Measurements from ENCODE around the gene ATXN7L1.
A peak's percentile ranks its signal among the peaks of the same experiment; 100 is the strongest.
"Not testable (repeated sequence)": the region's sequence is repeated elsewhere in the genome, so short reads cannot be mapped to it uniquely, and the experiment has no call there.

The ATXN7L1 gene

GRCh38 chr7:105617280-105618015 is 259.0 kb downstream of the ATXN7L1 start:
- DNase-seq (no peak), ATAC-seq (replicated peaks) (no peak)
- peaks cover 25% of the 10 kb centered on the region for H3K36me3 Mint-ChIP-seq (ENCODE audit: insufficient read depth)
- H3K27me3 Mint-ChIP-seq, result no peaks in the 10 kb centered on the region
- H3K9me3 Mint-ChIP-seq, result no peaks in the 10 kb centered on the region
- H3K4me1 Mint-ChIP-seq (ENCODE audit: low read depth in 2 of 2), result peaks cover 0 to 4% of the 10 kb centered on the region in 2 donors
- H3K4me3 Mint-ChIP-seq, result no peak overlapping the region
- H3K27ac Mint-ChIP-seq, result no peak overlapping the region

- DNase-seq (no peak), ATAC-seq (replicated peaks) (no peak)
- peaks cover 26% of the 10 kb centered on the region for H3K36me3 Mint-ChIP-seq (ENCODE audit: insufficient read depth)
- peak overlapping the region in 1 of 2 donors; percentile 68 for H3K27ac Mint-ChIP-seq
- H3K4me3 Mint-ChIP-seq, result no peak overlapping the region
- peaks cover 0 to 4% of the 10 kb centered on the region in 2 donors for H3K4me1 Mint-ChIP-seq (ENCODE audit: low read depth in 2 of 2)
- no peaks in the 10 kb centered on the region for H3K27me3 Mint-ChIP-seq
- no peaks in the 10 kb centered on the region for H3K9me3 Mint-ChIP-seq
Measured at GRCh38 chr7:105614341-105614840, 262.0 kb downstream of the ATXN7L1 start.

GRCh38 chr7:105613611-105614330 is 262.6 kb downstream of the ATXN7L1 start:
- Mint-ChIP-seq H3K9me3 (no peaks in the 10 kb centered on the region), H3K4me1 (ENCODE audit: low read depth in 2 of 2) (peaks cover 0 to 4% of the 10 kb centered on the region in 2 donors), H3K4me3 (no peak overlapping the region), H3K36me3 (ENCODE audit: insufficient read depth) (peaks cover 20% of the 10 kb centered on the region), H3K27ac (peak overlapping the region in 1 of 2 donors; percentile 68), H3K27me3 (no peaks in the 10 kb centered on the region)
- DNase-seq (no peak), ATAC-seq (replicated peaks) (no peak)

GRCh38 chr7:105612806-105613205 is 263.6 kb downstream of the ATXN7L1 start:
- Mint-ChIP-seq H3K36me3 (ENCODE audit: insufficient read depth) (peaks cover 17% of the 10 kb centered on the region), H3K4me3 (no peak overlapping the region), H3K27me3 (no peaks in the 10 kb centered on the region), H3K27ac (no peak overlapping the region), H3K9me3 (no peaks in the 10 kb centered on the region), H3K4me1 (ENCODE audit: low read depth in 2 of 2) (peaks cover 0 to 4% of the 10 kb centered on the region in 2 donors)
- DNase-seq, result no peak
- no peak for ATAC-seq (replicated peaks)

- DNase-seq, result no peak
- H3K4me3 Mint-ChIP-seq, result no peak overlapping the region
- no peak overlapping the region for H3K27ac Mint-ChIP-seq
- no peaks in the 10 kb centered on the region for H3K27me3 Mint-ChIP-seq
- no peak for ATAC-seq (replicated peaks)
- H3K4me1 Mint-ChIP-seq (ENCODE audit: low read depth in 2 of 2), result peaks cover 0 to 4% of the 10 kb centered on the region in 2 donors
- H3K36me3 Mint-ChIP-seq (ENCODE audit: insufficient read depth), result peaks cover 22% of the 10 kb centered on the region
- no peaks in the 10 kb centered on the region for H3K9me3 Mint-ChIP-seq
Measured at GRCh38 chr7:105611856-105612775, 264.3 kb downstream of the ATXN7L1 start.

GRCh38 chr7:105610165-105610930 is 266.1 kb downstream of the ATXN7L1 start:
- peaks cover 22% of the 10 kb centered on the region for H3K36me3 Mint-ChIP-seq (ENCODE audit: insufficient read depth)
- H3K27ac Mint-ChIP-seq, result no peak overlapping the region
- no peak for ATAC-seq (replicated peaks)
- DNase-seq, result no peak
- no peak overlapping the region for H3K4me3 Mint-ChIP-seq
- no peaks in the 10 kb centered on the region for H3K27me3 Mint-ChIP-seq
- peaks cover 0 to 4% of the 10 kb centered on the region in 2 donors for H3K4me1 Mint-ChIP-seq (ENCODE audit: low read depth in 2 of 2)
- H3K9me3 Mint-ChIP-seq, result no peaks in the 10 kb centered on the region

GRCh38 chr7:105602325-105603305 is 273.8 kb downstream of the ATXN7L1 start:
- H3K27me3 Mint-ChIP-seq, result peaks cover 16 to 18% of the 10 kb centered on the region in 2 donors
- H3K4me1 Mint-ChIP-seq (ENCODE audit: low read depth in 2 of 2), result peaks cover 0 to 1% of the 10 kb centered on the region in 2 donors
- DNase-seq, result no peak
- H3K9me3 Mint-ChIP-seq, result no peaks in the 10 kb centered on the region
- H3K4me3 Mint-ChIP-seq, result no peak overlapping the region
- H3K27ac Mint-ChIP-seq, result no peak overlapping the region
- peaks cover 11% of the 10 kb centered on the region for H3K36me3 Mint-ChIP-seq (ENCODE audit: insufficient read depth)
- ATAC-seq (replicated peaks), result no peak

- Mint-ChIP-seq H3K4me3 (no peak overlapping the region), H3K27me3 (peaks cover 16 to 18% of the 10 kb centered on the region in 2 donors), H3K36me3 (ENCODE audit: insufficient read depth) (peaks cover 7% of the 10 kb centered on the region), H3K27ac (no peak overlapping the region), H3K4me1 (ENCODE audit: low read depth in 2 of 2) (peaks cover 0 to 1% of the 10 kb centered on the region in 2 donors), H3K9me3 (no peaks in the 10 kb centered on the region)
- ATAC-seq (replicated peaks) (no peak), DNase-seq (no peak)
Measured at GRCh38 chr7:105600720-105601550, 275.5 kb downstream of the ATXN7L1 start.

- DNase-seq (no peak), ATAC-seq (replicated peaks) (no peak)
- no peak overlapping the region for H3K27ac Mint-ChIP-seq
- H3K9me3 Mint-ChIP-seq, result no peaks in the 10 kb centered on the region
- H3K36me3 Mint-ChIP-seq (ENCODE audit: insufficient read depth), result peaks cover 3% of the 10 kb centered on the region
- no peak overlapping the region for H3K4me3 Mint-ChIP-seq
- H3K4me1 Mint-ChIP-seq (ENCODE audit: low read depth in 2 of 2), result peaks cover 0 to 1% of the 10 kb centered on the region in 2 donors
- H3K27me3 Mint-ChIP-seq, result peaks cover 16 to 18% of the 10 kb centered on the region in 2 donors
Measured at GRCh38 chr7:105599551-105599950, 276.8 kb downstream of the ATXN7L1 start.

GRCh38 chr7:105599080-105599479 is 277.3 kb downstream of the ATXN7L1 start:
- H3K4me3 Mint-ChIP-seq, result not testable (repeated sequence)
- H3K27me3 Mint-ChIP-seq, result peaks cover 16 to 18% of the 10 kb centered on the region in 2 donors

GRCh38 chr7:105596866-105597265 is 279.5 kb downstream of the ATXN7L1 start:
- Mint-ChIP-seq H3K27me3 (peaks cover 11 to 16% of the 10 kb centered on the region in 2 donors), H3K9me3 (no peaks in the 10 kb centered on the region), H3K27ac (no peak overlapping the region), H3K36me3 (ENCODE audit: insufficient read depth) (no peaks in the 10 kb centered on the region), H3K4me1 (ENCODE audit: low read depth in 2 of 2) (peaks cover 0 to 1% of the 10 kb centered on the region in 2 donors), H3K4me3 (no peak overlapping the region)
- DNase-seq (no peak), ATAC-seq (replicated peaks) (no peak)

More at GRCh38 chr7:105599080-105599479, 277.3 kb downstream of the ATXN7L1 start:
- not testable (repeated sequence) for H3K9me3 Mint-ChIP-seq; H3K27ac Mint-ChIP-seq; ATAC-seq (replicated peaks); DNase-seq; H3K4me1 Mint-ChIP-seq (ENCODE audit: low read depth in 2 of 2); H3K36me3 Mint-ChIP-seq (ENCODE audit: insufficient read depth)
